A549 treated with AZD9567 at 1 μM for 4 hours (cell line): ENCODE measurements around the gene PTPN23. TPM values are rescaled to one million over a fixed set of nuclear protein-coding genes. Genes with fewer than 3 reads are reported as not detected.

Source experiments
- total RNA-seq: library from RNA; stranded (reverse); fragments of 200-300 nt; extraction: Qiagen RNA extraction; gene quantifications from 5 replicates; pipeline ENCODE4 v1.2.3, GENCODE V29; 2022; ENCODE audit not compliant: insufficient read depth

PTPN23 gene, protein sequence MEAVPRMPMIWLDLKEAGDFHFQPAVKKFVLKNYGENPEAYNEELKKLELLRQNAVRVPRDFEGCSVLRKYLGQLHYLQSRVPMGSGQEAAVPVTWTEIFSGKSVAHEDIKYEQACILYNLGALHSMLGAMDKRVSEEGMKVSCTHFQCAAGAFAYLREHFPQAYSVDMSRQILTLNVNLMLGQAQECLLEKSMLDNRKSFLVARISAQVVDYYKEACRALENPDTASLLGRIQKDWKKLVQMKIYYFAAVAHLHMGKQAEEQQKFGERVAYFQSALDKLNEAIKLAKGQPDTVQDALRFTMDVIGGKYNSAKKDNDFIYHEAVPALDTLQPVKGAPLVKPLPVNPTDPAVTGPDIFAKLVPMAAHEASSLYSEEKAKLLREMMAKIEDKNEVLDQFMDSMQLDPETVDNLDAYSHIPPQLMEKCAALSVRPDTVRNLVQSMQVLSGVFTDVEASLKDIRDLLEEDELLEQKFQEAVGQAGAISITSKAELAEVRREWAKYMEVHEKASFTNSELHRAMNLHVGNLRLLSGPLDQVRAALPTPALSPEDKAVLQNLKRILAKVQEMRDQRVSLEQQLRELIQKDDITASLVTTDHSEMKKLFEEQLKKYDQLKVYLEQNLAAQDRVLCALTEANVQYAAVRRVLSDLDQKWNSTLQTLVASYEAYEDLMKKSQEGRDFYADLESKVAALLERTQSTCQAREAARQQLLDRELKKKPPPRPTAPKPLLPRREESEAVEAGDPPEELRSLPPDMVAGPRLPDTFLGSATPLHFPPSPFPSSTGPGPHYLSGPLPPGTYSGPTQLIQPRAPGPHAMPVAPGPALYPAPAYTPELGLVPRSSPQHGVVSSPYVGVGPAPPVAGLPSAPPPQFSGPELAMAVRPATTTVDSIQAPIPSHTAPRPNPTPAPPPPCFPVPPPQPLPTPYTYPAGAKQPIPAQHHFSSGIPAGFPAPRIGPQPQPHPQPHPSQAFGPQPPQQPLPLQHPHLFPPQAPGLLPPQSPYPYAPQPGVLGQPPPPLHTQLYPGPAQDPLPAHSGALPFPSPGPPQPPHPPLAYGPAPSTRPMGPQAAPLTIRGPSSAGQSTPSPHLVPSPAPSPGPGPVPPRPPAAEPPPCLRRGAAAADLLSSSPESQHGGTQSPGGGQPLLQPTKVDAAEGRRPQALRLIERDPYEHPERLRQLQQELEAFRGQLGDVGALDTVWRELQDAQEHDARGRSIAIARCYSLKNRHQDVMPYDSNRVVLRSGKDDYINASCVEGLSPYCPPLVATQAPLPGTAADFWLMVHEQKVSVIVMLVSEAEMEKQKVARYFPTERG (N-terminal part only)
- 17.9 to 25.2 TPM (median 24.4 TPM) in 5 replicates for total RNA-seq

DNA sequence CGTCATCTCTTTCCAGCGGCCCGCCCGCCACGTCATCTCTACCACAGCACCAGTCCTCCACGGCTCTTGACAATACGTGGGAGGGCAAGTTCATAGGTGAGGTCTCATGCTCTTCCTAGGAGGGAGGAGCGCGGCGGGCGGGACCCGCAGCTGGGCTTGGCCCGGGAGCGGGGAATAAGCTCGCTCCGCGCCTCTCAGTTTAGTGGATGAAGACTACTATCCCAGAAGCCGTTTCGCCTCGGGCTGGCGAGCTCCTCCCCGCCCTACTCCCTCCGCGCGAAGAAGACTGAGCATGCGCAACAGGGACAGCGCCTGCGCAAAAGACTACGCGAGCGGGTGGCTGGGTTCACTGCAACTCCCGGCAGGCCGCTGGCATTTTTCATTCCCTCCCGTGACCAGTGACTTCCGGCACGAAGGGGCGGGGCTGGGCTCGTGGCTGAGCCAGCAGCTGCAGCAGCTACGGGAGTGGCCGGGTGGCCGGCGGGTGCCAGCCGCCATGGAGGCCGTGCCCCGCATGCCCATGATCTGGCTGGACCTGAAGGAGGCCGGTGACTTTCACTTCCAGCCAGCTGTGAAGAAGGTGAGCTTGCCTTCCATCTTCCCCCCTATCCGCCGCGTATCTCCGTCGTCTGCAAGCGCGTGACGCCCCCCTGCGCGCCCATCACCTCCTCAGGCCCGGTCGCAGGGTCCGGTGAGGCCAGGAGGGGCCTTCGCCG is at the start of gene PTPN23:
Gene PTPN23, plus strand, starts transcription at position 421 of the 716 bp plus-strand sequence. Its CDS starts 76 bp downstream, at position 497.

Other genes starting within 250 kb of the PTPN23 start
- 16.5 to 31.7 TPM (median 18.5 TPM) in 5 replicates for gene SETD2, start 216.9 kb upstream of the PTPN23 start, total RNA-seq
- gene KIF9, start 98.2 kb upstream of the PTPN23 start, total RNA-seq = 20.1 to 28.1 TPM (median 21.4 TPM) in 5 replicates
- 8.6 to 21.4 TPM (median 19.4 TPM) in 5 replicates for gene KLHL18, start 98.1 kb upstream of the PTPN23 start, total RNA-seq
- gene SCAP, start 94.9 kb downstream of the PTPN23 start, total RNA-seq = 21.5 to 30.7 TPM (median 29.6 TPM) in 5 replicates
- 25.9 to 35.1 TPM (median 26.7 TPM) in 5 replicates for gene ELP6, start 132.7 kb downstream of the PTPN23 start, total RNA-seq
- 0.70 to 1.5 TPM (median 1.1 TPM) in 4 of 5 replicates, not detected in the other for gene CSPG5, start 197.8 kb downstream of the PTPN23 start, total RNA-seq